ENCODE results near the gene GOT2. TPM values are rescaled to one million over a fixed set of nuclear protein-coding genes. Genes with fewer than 3 reads are reported as not detected.
"Not testable (repeated sequence)": the region's sequence is repeated elsewhere in the genome, so short reads cannot be mapped to it uniquely, and the experiment has no call there.

The GOT2 gene
- total and polyA plus RNA-seq, 12 donors = 154 to 658 (median 544) TPM

DNA sequence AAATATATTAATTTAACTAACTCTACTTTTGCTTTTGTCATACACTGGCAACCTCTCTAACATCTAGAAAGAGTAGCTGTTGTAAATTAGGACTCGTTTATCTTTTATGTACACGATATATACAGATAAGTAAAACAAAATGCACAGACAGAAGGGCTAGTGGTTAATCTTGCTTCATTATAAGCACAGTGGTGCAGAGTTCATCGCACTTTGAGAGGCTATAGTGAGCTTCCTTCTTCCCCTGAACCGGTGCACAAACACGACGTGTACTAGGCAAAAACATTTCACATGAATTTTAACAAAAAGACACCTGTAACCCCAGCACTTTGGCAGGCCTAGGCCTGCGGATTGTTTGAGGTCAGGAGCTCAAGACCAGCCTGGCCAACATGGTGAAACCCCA is 10.4 kb upstream of the GOT2 start:
- H3K4me1 ChIP-seq = no peaks in the 10 kb centered on the region
- no peak for DNase-seq
- H3K27me3 ChIP-seq = no peaks in the 10 kb centered on the region
- 82% methylated on average over 7 of the region's 7 CpGs for WGBS, 2 donors
- no peak for ATAC-seq
- no peaks in the 10 kb centered on the region for H3K9me3 ChIP-seq
- H3K27ac ChIP-seq = no peak overlapping the region
- no peak overlapping the region for H3K4me3 ChIP-seq
- intact Hi-C loops (cut with DNase I) = no loop called here
- TF ChIP-seq, protein P1, sequence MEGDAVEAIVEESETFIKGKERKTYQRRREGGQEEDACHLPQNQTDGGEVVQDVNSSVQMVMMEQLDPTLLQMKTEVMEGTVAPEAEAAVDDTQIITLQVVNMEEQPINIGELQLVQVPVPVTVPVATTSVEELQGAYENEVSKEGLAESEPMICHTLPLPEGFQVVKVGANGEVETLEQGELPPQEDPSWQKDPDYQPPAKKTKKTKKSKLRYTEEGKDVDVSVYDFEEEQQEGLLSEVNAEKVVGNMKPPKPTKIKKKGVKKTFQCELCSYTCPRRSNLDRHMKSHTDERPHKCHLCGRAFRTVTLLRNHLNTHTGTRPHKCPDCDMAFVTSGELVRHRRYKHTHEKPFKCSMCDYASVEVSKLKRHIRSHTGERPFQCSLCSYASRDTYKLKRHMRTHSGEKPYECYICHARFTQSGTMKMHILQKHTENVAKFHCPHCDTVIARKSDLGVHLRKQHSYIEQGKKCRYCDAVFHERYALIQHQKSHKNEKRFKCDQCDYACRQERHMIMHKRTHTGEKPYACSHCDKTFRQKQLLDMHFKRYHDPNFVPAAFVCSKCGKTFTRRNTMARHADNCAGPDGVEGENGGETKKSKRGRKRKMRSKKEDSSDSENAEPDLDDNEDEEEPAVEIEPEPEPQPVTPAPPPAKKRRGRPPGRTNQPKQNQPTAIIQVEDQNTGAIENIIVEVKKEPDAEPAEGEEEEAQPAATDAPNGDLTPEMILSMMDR (IDR thresholded peaks at IDR 0.05) = no peak
- no peaks in the 10 kb centered on the region for H3K36me3 ChIP-seq

DNA sequence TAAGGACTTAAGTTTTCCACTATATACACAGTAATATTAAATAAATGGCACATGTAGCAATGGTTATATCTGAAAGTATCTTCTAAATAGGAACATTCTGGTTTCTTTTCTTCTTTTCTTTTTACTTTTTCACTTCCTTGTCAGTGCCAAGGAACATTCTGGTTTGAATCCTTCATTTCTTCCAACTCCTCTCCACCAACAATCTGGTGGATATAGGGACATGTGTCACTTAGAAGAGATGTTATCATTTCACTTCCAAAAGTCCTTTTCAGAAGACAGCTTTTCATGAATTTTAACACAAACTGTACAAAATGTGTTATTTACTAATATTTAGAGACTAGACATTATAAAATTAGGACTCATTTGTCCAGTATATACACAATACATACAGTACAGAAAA is 7.9 kb upstream of the GOT2 start:
- DNase-seq (no peak), ATAC-seq (no peak)
- TF ChIP-seq, protein P1 (IDR thresholded peaks at IDR 0.05) = no peak
- Histone ChIP-seq H3K36me3 (no peaks in the 10 kb centered on the region), H3K27me3 (no peaks in the 10 kb centered on the region), H3K27ac (no peak overlapping the region), H3K4me3 (no peak overlapping the region), H3K4me1 (no peaks in the 10 kb centered on the region), H3K9me3 (no peaks in the 10 kb centered on the region)
- intact Hi-C loops (cut with DNase I) = no loop called here

DNA sequence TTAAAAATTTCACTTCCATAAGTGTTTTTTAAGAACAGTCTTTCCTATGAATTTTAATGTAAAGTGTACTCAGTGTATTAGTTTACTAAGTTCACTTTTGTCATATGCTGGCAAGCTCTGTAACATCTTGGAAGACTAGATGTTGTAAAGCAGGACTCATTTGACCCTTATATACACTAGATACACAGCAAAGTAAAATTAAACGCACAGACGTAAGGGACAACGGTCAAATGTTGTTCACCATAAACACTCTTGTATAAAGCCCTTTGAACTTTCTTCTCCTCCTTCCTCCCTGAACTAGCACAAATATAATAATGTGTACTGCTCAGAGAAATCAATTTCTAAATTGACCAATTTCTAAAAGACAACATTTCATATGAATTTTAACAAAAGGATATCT is 7.0 kb upstream of the GOT2 start:
- intact Hi-C loops (cut with DNase I) = no loop called here
- H3K27me3 ChIP-seq = no peaks in the 10 kb centered on the region
- DNase-seq = no peak
- H3K4me1 ChIP-seq = no peaks in the 10 kb centered on the region
- no peak overlapping the region for H3K4me3 ChIP-seq
- H3K27ac ChIP-seq = no peak overlapping the region
- TF ChIP-seq, protein P1 (IDR thresholded peaks at IDR 0.05) = no peak
- 85 to 87% methylated on average over 3 of the region's 3 CpGs for WGBS, 2 donors
- no peaks in the 10 kb centered on the region for H3K36me3 ChIP-seq
- H3K9me3 ChIP-seq = no peaks in the 10 kb centered on the region
- ATAC-seq = no peak

DNA sequence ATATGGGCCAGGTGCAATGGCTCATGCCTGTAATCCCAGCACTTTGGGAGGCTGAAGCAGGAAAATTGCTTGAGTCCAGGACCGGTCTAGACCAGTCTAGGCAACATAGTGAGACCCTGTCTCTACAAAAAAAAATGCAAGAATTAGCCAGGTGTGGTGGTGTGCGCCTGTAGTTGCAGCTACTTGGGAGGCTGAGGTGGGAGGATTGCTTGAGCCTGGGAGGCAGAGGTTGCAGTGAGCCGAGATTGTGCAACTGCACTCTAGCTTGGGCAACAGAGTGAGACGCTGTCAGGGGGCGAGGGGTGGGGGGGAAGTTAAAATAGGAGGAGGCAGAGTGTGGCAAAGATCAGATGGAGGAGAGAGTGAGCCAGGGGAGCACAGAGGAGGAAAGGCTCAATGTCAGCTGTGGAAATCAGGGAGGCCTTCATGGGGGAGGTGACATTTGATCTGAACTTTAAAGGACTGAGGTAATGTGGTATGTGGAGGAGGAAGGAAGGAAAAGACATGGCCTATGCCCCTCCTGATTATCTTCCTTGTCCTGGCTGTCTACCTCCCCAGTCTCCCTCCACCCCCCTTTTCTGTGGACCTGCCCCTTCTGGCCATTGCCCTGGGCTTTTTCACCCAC is 4.7 kb upstream of the GOT2 start:
- Histone ChIP-seq H3K36me3 (no peaks in the 10 kb centered on the region), H3K4me3 (no peak overlapping the region), H3K27ac (no peak overlapping the region), H3K27me3 (no peaks in the 10 kb centered on the region), H3K4me1 (peaks cover 0 to 10% (median 7%) of the 10 kb centered on the region in 9 donors), H3K9me3 (no peaks in the 10 kb centered on the region)
- WGBS, 2 donors = 90% methylated on average over 5 of the region's 5 CpGs
- intact Hi-C loops (cut with DNase I) = loop anchor here in 6 of 10 donors (5.0 to 10.0 kb wide), 4 partner anchors 54 to 404 kb away; partner anchors contain the start of genes SLC38A7 (in 5 of the 6) and SETD6 (in 1 of the 6)
- no peak for DNase-seq
- TF ChIP-seq, protein P1 (IDR thresholded peaks at IDR 0.05) = no peak
- ATAC-seq = no peak

DNA sequence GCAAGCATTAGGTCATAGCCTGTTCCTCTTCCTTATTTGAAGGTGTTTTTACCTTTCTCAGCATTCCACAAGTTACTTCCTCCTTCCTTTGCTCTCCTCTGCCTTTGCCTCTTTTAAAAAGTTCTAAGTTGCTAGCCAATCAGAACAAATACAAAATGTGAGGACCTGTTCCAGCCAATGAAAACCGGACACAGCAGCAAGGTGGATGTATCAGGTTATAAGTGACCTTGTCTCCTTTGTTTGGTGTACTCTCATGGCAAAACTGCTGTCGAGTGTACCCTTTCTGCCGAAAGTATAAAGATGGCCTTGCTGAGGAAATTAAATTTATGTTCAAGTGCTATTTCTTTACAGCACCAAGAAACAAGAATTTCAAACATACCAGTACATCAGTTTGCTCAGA is 2.2 kb upstream of the GOT2 start:
- H3K9me3 ChIP-seq, ATAC-seq, H3K27ac ChIP-seq, H3K4me3 ChIP-seq, DNase-seq, H3K27me3 ChIP-seq, H3K36me3 ChIP-seq: not testable (repeated sequence)
- intact Hi-C loops (cut with DNase I) = loop anchor here in 6 of 10 donors (5.0 to 10.0 kb wide), 4 partner anchors 52 to 402 kb away; partner anchors contain the start of genes SLC38A7 (in 5 of the 6) and SETD6 (in 1 of the 6)
- H3K4me1 ChIP-seq = peaks cover 0 to 31% (median 25%) of the 10 kb centered on the region in 9 donors
- WGBS, 2 donors = 85 to 95% methylated on average over 3 of the region's 3 CpGs
